Small intestine (tissue), 7 donors: ENCODE data around the gene GHR. TPM values are rescaled to one million over a fixed set of nuclear protein-coding genes. Genes with fewer than 3 reads are reported as not detected.
A peak's percentile ranks its signal among the peaks of the same experiment; 100 is the strongest.

Source experiments
- DNase-seq, 2 donors: peaks; one replicate each; pipeline versions ENCODE4 v3.0.0 to v3.0.0-alpha.2; 2013
- FAIRE-seq: peaks from 2 replicates; lab custom pipeline; 2012; peaks lifted over from hg19 to GRCh38; lab: Jason Lieb, UNC
- H3K27ac ChIP-seq, 3 donors: one replicate each; pipeline ENCODE4 v1.5.1; 2013; ENCODE audit warnings: low read length in 2 of 3, mild to moderate bottlenecking in 2 of 3, control low read depth in 1 of 3, inconsistent platforms in 1 of 3, low read depth in 1 of 3, moderate library complexity in 1 of 3
- H3K27me3 ChIP-seq, 3 donors: one replicate each; pipeline ENCODE4 v1.6.1; 2013; ENCODE audit warnings: low read length in 3 of 3, inconsistent platforms in 1 of 3; ENCODE audit not compliant: control insufficient read depth in 3 of 3, insufficient read depth in 3 of 3
- H3K36me3 ChIP-seq, 3 donors: one replicate each; pipeline ENCODE4 v1.6.1; 2013; ENCODE audit warnings: low read length in 3 of 3, inconsistent platforms in 1 of 3, low read depth in 1 of 3, mild to moderate bottlenecking in 1 of 3, moderate library complexity in 1 of 3; ENCODE audit not compliant: control insufficient read depth in 3 of 3, insufficient read depth in 2 of 3
- H3K4me1 ChIP-seq, 3 donors: one replicate each; pipeline ENCODE4 v1.6.1; 2013; ENCODE audit warnings: low read length in 2 of 3, inconsistent platforms in 1 of 3, low read depth in 1 of 3, mild to moderate bottlenecking in 1 of 3, moderate library complexity in 1 of 3; ENCODE audit not compliant: control insufficient read depth in 3 of 3, insufficient read depth in 2 of 3
- H3K4me3 ChIP-seq, 3 donors: one replicate each; pipeline ENCODE4 v1.5.1; 2013; ENCODE audit warnings: low read length in 3 of 3, control low read depth in 1 of 3, inconsistent platforms in 1 of 3, low read depth in 1 of 3, mild to moderate bottlenecking in 1 of 3, moderate library complexity in 1 of 3
- H3K9me3 ChIP-seq, 2 donors: one replicate each; pipeline ENCODE4 v1.6.1; 2013; ENCODE audit warnings: low read depth in 1 of 2, low read length in 1 of 2; ENCODE audit not compliant: control insufficient read depth in 2 of 2, insufficient read depth in 1 of 2
- WGBS, 3 donors: extraction: QIAGEN DNeasy Blood & Tissue Kit; methylation state at CpG; one replicate each; pipeline ENCODE4 v1.1.7; 2013; 5-methylcytosine and 5-hydroxymethylcytosine counted together
- polyA plus RNA-seq, 4 donors: library from polyadenylated mRNA; stranded (reverse) in 3 of 4; unstranded in 1 of 4; fragments of 200-250 nt in 3 of 4; fragments of 120-200 nt in 1 of 4; gene quantifications; one replicate each; pipeline versions ENCODE4 v1.2.1 to v1.2.3, GENCODE V29; 2013
- donor health status: healthy with polysubstance abuse.
- donor health status: control.
- donor health status: control.
- donor health status: Bipolar disorder and iron deficiency.
- donor health status: healthy.

Gene GHR
- polyA plus RNA-seq, 4 donors, result 0.22 to 14.8 (median 1.4) TPM

DNA sequence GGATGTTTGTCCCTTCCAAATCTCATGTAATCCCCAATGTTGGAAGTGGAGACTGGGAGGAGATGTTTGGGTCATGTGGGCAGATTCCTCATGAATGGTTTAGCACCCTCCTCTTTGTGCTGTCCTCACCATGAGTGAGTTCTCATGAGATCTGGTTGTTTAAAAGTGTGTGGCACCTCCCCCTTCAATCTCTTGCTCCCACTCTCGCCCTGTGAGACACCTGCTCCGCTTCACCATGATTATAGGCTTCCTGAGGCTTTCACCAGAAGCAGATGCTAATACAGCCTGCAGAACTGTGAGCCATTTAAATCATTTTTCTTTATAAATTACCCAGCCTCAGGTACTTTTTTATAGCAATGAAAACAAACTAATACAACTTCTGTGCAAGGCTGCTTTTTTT is 206.0 kb downstream of the GHR start:
- H3K4me3 ChIP-seq, result no peak overlapping the region
- no peaks in the 10 kb centered on the region for H3K9me3 ChIP-seq
- FAIRE-seq (no peak), DNase-seq (no peak)
- no peaks in the 10 kb centered on the region for H3K27me3 ChIP-seq
- no peaks in the 10 kb centered on the region for H3K36me3 ChIP-seq
- no peak overlapping the region for H3K27ac ChIP-seq
- 59 to 83% methylated on average over 2 of the region's 2 CpGs; no CpG with 5 or more reads in 1 of the 3 donors for WGBS, 3 donors
- H3K4me1 ChIP-seq, result no peaks in the 10 kb centered on the region

DNA sequence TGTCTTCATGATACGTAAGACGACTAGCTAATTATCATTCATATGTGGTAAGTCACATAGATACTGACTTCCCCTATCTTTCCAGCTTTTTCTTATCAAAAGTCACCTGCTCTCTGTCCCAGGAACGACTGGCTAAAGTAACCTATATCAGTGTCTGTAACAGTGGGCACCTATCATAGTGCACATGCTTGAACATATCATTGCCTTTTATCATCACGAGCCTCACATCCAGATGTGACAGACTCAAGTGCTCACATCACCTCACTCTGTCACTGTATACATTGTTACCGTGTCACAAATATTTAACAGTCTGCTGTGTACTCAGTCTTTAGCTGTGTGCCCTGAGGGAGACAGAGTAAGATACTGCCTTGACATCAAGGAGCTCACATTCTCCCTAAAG is 208.0 kb downstream of the GHR start:
- no peak overlapping the region for H3K27ac ChIP-seq
- FAIRE-seq (no peak), DNase-seq (no peak)
- no peak overlapping the region for H3K4me3 ChIP-seq
- no peaks in the 10 kb centered on the region for H3K36me3 ChIP-seq
- H3K27me3 ChIP-seq, result no peaks in the 10 kb centered on the region
- WGBS, 3 donors, result 38 to 58% (median 48%) methylated on average over 5 of the region's 5 CpGs
- no peaks in the 10 kb centered on the region for H3K4me1 ChIP-seq
- no peaks in the 10 kb centered on the region for H3K9me3 ChIP-seq

DNA sequence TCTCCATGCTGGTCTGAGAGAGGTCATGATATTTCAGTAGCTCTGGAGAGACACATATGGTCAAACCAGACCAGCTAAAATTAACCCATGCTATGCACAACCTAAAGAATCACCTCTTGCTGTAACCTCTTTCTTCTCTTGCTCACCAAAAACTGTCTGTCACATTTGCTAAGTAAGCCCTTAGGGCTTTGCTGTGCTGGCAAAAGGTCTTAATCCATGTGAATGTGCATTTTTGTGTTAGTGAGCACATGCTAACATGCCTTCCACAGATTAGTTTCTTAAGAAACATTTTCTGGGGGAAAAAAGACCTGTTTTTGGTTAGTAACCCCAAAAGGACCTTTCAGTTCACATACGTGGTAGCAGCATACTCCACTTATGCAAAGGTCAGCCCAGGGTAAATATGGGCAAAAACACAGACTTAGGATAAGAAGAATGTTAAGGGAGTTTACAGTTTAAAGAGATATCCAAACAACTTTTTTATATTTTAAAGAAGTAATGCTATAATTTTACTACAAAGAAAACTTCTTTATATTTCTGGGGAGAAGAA is 209.2 kb downstream of the GHR start:
- Histone ChIP-seq H3K4me3 (no peak overlapping the region), H3K9me3 (no peaks in the 10 kb centered on the region), H3K27ac (no peak overlapping the region), H3K27me3 (no peaks in the 10 kb centered on the region), H3K4me1 (no peaks in the 10 kb centered on the region), H3K36me3 (no peaks in the 10 kb centered on the region)
- FAIRE-seq (no peak), DNase-seq (no peak)
- WGBS, 3 donors, result 24 to 38% (median 38%) methylated on average over 1 of the region's 1 CpG

DNA sequence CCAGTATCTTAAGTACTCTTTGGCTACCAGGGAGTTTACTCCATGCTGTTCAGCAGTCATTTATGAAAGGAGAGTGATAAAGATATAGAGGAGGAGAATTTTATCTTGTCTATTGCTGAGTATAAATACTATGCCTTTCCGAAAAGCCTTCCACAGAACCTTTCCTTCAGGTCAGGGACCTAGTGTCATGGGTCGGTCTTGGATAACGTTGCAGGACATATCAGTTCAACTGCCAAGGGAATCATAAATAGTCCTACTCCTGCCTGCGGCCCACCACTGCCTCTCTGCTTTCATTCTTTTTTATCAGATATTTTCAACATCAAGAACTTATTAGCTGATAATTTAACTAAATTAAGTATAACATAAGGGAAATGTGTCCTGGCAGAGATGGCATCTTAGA is 211.3 kb downstream of the GHR start:
- no peaks in the 10 kb centered on the region for H3K27me3 ChIP-seq
- no peaks in the 10 kb centered on the region for H3K36me3 ChIP-seq
- no peaks in the 10 kb centered on the region for H3K4me1 ChIP-seq
- H3K27ac ChIP-seq, result no peak overlapping the region
- WGBS, 3 donors, result 87 to 90% (median 89%) methylated on average over 4 of the region's 4 CpGs
- DNase-seq (no peak), FAIRE-seq (no peak)
- no peak overlapping the region for H3K4me3 ChIP-seq
- no peaks in the 10 kb centered on the region for H3K9me3 ChIP-seq

DNA sequence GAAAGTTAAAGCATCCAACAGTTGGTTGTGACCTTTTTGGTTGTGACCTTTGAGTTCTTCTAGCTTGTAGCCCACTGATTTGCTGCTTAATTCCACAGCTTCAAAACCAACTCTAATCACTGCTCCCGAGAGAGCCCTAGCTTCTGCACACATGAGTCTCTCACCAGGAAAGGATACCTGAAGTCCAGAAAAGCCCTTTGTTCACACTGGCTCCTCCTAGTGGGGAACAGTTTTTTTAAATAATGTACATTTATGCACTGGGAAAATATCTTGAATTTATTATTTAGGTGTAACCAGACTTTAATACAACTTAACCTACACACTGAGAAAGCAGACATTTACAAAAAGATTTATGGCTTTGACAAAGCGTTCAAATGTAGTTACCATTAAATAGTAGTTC is 213.2 kb downstream of the GHR start:
- FAIRE-seq, result no peak
- no peaks in the 10 kb centered on the region for H3K4me1 ChIP-seq
- peak in 1 of 2 donors; percentile 24 for DNase-seq

DNA sequence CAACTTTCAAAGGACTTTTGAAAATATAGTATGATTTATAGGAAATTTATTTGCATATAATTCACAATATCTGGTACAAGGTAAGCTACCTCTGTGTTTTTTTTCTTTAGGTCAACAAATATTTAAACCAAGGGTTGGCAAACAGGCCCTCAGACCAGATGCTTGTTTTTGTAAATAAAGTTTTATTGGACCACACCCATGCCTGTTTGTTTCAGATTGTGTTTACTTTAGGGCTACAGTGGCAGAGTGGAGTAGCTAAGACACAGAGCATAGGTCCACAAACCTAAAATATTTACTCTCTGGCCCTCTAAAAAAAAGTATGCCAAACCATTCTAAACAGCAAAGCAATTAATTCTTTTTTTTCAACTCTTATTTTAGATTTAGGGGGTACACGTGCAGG is 213.7 kb downstream of the GHR start:
- DNase-seq (no peak), FAIRE-seq (no peak)
- WGBS, 3 donors, result 79 to 92% (median 88%) methylated on average over 1 of the region's 1 CpG
- Histone ChIP-seq H3K4me3 (no peak overlapping the region), H3K9me3 (no peaks in the 10 kb centered on the region), H3K4me1 (no peaks in the 10 kb centered on the region), H3K27ac (no peak overlapping the region), H3K36me3 (no peaks in the 10 kb centered on the region), H3K27me3 (no peaks in the 10 kb centered on the region)

More for the DNA sequence above, 213.2 kb downstream of the GHR start:
- Histone ChIP-seq H3K9me3 (no peaks in the 10 kb centered on the region), H3K27ac (no peak overlapping the region), H3K4me3 (no peak overlapping the region), H3K36me3 (no peaks in the 10 kb centered on the region), H3K27me3 (no peaks in the 10 kb centered on the region)
- WGBS, 3 donors, result 40 to 68% (median 59%) methylated on average over 2 of the region's 2 CpGs

DNA sequence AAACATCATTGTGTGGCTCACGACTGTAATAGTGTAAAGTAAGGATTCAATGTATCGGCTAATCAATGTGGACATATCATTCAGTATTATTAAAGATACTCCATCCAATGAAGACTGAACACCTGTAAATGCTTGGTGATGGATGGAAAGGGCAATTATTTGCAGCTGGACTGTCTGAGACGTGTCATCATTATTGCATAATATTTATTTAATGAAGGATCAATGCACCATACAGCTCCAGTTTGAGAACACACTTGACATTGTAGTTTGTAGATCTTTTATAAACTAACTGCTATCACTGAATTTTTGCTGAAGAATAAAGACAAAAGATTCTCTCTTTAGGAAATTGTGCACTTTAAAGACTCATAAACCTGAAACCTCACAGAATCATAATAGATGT is 215.7 kb downstream of the GHR start:
- Histone ChIP-seq H3K4me3 (no peak overlapping the region), H3K27ac (no peak overlapping the region), H3K4me1 (no peaks in the 10 kb centered on the region), H3K9me3 (no peaks in the 10 kb centered on the region), H3K27me3 (no peaks in the 10 kb centered on the region), H3K36me3 (no peaks in the 10 kb centered on the region)
- WGBS, 3 donors, result 63 to 84% (median 69%) methylated on average over 3 of the region's 3 CpGs
- DNase-seq (no peak), FAIRE-seq (no peak)

DNA sequence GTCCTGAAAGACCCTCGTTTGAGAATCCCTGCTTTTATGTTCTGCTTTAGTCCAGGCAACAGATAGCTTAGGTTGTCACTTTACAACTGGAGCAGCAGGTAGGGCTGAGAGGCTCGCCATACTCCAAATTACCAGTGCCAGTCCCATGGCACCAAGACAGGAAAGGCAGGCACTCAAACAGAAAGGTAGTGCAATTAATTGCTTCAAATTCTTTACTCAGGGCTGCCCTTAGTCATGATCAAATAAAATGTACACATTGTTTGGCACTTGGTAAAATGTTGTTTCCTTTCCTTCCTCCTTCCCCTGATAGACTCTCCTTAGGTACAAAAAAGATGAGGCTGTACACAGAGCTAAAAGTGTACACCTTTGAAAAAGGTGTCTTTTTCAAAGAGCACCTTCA is 217.6 kb downstream of the GHR start:
- FAIRE-seq (no peak), DNase-seq (no peak)
- Histone ChIP-seq H3K4me3 (no peak overlapping the region), H3K27ac (no peak overlapping the region), H3K4me1 (no peaks in the 10 kb centered on the region), H3K9me3 (no peaks in the 10 kb centered on the region), H3K27me3 (no peaks in the 10 kb centered on the region), H3K36me3 (no peaks in the 10 kb centered on the region)
- 79 to 87% (median 85%) methylated on average over 2 of the region's 2 CpGs for WGBS, 3 donors

DNA sequence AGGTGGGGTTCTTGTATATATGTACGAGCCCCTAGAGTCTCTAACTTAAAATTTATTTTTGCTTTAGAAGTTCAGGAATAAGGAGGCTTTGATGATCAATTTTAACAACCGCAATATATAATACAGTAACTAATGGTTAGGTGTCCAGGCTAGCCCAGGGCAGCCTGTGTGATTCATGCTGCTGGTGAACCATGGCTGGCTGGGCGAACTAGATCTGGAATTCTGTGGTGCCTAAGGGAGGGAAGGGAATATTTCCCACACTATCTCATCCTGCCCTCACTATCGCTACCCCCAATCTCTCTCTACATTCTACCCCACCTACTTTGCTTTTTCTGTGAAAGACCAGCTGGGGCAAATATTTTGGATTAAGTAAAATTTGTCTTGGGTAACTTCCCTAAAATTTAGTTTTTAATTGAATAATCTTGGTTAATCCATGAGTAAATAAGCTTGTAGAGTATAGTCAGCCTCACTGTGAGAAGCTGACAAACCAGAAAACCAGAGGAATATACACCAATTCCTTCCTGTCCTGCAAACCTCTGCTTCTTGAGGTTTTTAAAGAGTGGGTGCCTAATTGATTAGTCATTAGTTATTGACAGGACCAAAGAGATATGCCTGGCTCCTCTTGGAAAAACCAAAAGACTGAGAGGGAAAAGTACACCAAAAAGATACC is 218.2 kb downstream of the GHR start:
- Histone ChIP-seq H3K27me3 (no peaks in the 10 kb centered on the region), H3K4me1 (no peaks in the 10 kb centered on the region), H3K4me3 (no peak overlapping the region), H3K9me3 (no peaks in the 10 kb centered on the region), H3K27ac (no peak overlapping the region), H3K36me3 (no peaks in the 10 kb centered on the region)
- FAIRE-seq, result no peak
- no peak for DNase-seq
- WGBS, 3 donors, result 77 to 83% (median 78%) methylated on average over 4 of the region's 4 CpGs
